Endothelial cell of umbilical vein (primary cell): Measurements from ENCODE around the gene HCFC1. TPM values are rescaled to one million over a fixed set of nuclear protein-coding genes. Genes with fewer than 3 reads are reported as not detected.

Experiments
- BruUV-seq: library from RNA; stranded (reverse); fragments of 400-500 nt; replicated peaks from 2 replicates; lab custom pipeline; 2021; lab: Mats Ljungman, UMichigan
- CTCF ChIA-PET: fragments of 300-600, 350-600 bp; sonication (Branson Sonifier 250); formaldehyde crosslinking; loops from one replicate; lab custom pipeline; 2021; ENCODE audit warnings: antibody characterized with exemption, inconsistent platforms; lab: Charles Lee
- POLR2A ChIA-PET: fragments of 300-600, 350-600 bp; sonication (Branson Sonifier 250); formaldehyde crosslinking; loops from one replicate; lab custom pipeline; 2021; ENCODE audit warnings: antibody characterized with exemption, inconsistent platforms; lab: Charles Lee
- DNase-seq: peaks from one replicate; pipeline ENCODE4 v3.0.0-alpha.2; 2011; ENCODE audit warnings: low read depth, low spot score
- FAIRE-seq: peaks from 2 replicates; lab custom pipeline; 2011; peaks lifted over from hg19 to GRCh38; lab: Jason Lieb, UNC
- H2AFZ ChIP-seq: 2 replicates; pipeline ENCODE4 v1.6.0; 2012; ENCODE audit warnings: low read depth, low read length, control low read depth, inconsistent platforms
- H3K27ac ChIP-seq: 2 replicates; pipeline ENCODE4 v1.5.1; 2011; ENCODE audit warnings: low read depth, mild to moderate bottlenecking, control low read depth, low read length, moderate library complexity; ENCODE audit not compliant: insufficient read depth
- H3K27me3 ChIP-seq, 2 experiments: 2 replicates each; pipeline versions ENCODE4 v1.6.0 to v1.6.1; 2011; ENCODE audit warnings: low read length in 2 of 2, mixed read lengths in 1 of 2; ENCODE audit not compliant: control insufficient read depth in 2 of 2, insufficient read depth in 2 of 2
- H3K36me3 ChIP-seq, 2 experiments: 2 replicates in 1 of 2; 3 replicates in 1 of 2; pipeline ENCODE4 v1.5.1; 2011; ENCODE audit warnings: low read length in 2 of 2, mild to moderate bottlenecking in 1 of 2, moderate library complexity in 1 of 2; ENCODE audit not compliant: control insufficient read depth in 2 of 2, insufficient read depth in 2 of 2; ENCODE audit errors: extremely low read depth in 1 of 2
- H3K4me1 ChIP-seq: 3 replicates; pipeline ENCODE4 v1.5.1; 2011; ENCODE audit warnings: mild to moderate bottlenecking, low read length; ENCODE audit not compliant: control insufficient read depth, insufficient read depth; ENCODE audit errors: extremely low read depth
- H3K4me2 ChIP-seq: 2 replicates; pipeline ENCODE4 v1.6.1; 2011; ENCODE audit warnings: low read length, control low read depth, mixed read lengths; ENCODE audit not compliant: insufficient read depth
- H3K4me3 ChIP-seq, 3 experiments: fragments of 200-600 bp in 1 of 3; sonication (generic), shearing (Covaris generic) in 1 of 3; replicated peaks in 1 of 3; 2 replicates each; pipeline ENCODE4 v1.5.1; 2011 to 2016; ENCODE audit warnings: control low read depth in 3 of 3, low read length in 3 of 3, mild to moderate bottlenecking in 2 of 3, inconsistent platforms in 1 of 3, low read depth in 1 of 3, moderate library complexity in 1 of 3; ENCODE audit not compliant: insufficient read depth in 1 of 3
- H3K79me2 ChIP-seq: 2 replicates; pipeline ENCODE4 v1.6.0; 2012; ENCODE audit warnings: low read length, inconsistent platforms; ENCODE audit not compliant: control insufficient read depth, insufficient read depth
- H3K9ac ChIP-seq: replicated peaks from 2 replicates; pipeline ENCODE3; 2011; ENCODE audit warnings: low read length, control low read depth; ENCODE audit not compliant: insufficient read depth; ENCODE audit errors: extremely low read depth
- H3K9me1 ChIP-seq: replicated peaks from 3 replicates; pipeline ENCODE4 v1.6.0; 2011; ENCODE audit warnings: mild to moderate bottlenecking, low read length; ENCODE audit not compliant: control insufficient read depth, insufficient read depth; ENCODE audit errors: extremely low read depth
- H3K9me3 ChIP-seq: replicated peaks from 2 replicates; pipeline ENCODE4 v1.5.1; 2012; ENCODE audit warnings: low read length, inconsistent platforms; ENCODE audit not compliant: control insufficient read depth, insufficient read depth
- H4K20me1 ChIP-seq: replicated peaks from 2 replicates; pipeline ENCODE3; 2011; ENCODE audit warnings: mild to moderate bottlenecking, low read length; ENCODE audit not compliant: control insufficient read depth, insufficient read depth; ENCODE audit errors: extremely low read depth
- CTCF ChIP-seq, 2 donors: IDR thresholded peaks; 1 replicate in 1 of 2; 2 replicates in 1 of 2; pipeline ENCODE4 v1.5.1; 2011; ENCODE audit warnings: low read length in 2 of 2, mild to moderate bottlenecking in 2 of 2, moderate library complexity in 2 of 2, control low read depth in 1 of 2, inconsistent platforms in 1 of 2, low read depth in 1 of 2; ENCODE audit not compliant: insufficient read depth in 1 of 2; ENCODE audit errors: extremely low read depth in 1 of 2
- FOS ChIP-seq: IDR thresholded peaks from 2 replicates; pipeline ENCODE4 v1.6.1; 2011; ENCODE audit warnings: mild to moderate bottlenecking, low read length, moderate library complexity, borderline replicate concordance; ENCODE audit not compliant: insufficient read depth
- JUN ChIP-seq: IDR thresholded peaks from 2 replicates; pipeline ENCODE4 v1.6.1; 2011; ENCODE audit warnings: borderline replicate concordance, low read depth; ENCODE audit not compliant: insufficient read length, insufficient read depth
- MYC ChIP-seq: IDR thresholded peaks from one replicate; pipeline ENCODE4 v1.6.1; 2011; ENCODE audit warnings: mild to moderate bottlenecking, low read depth, low read length
- POLR2AphosphoS5 ChIP-seq: IDR thresholded peaks from 2 replicates; pipeline ENCODE4 v1.6.1; 2012; ENCODE audit warnings: low read depth, mild to moderate bottlenecking, control low read depth, low read length, moderate library complexity; ENCODE audit not compliant: insufficient read depth
- dilution Hi-C: fragments of 300-500 bp; cut with MboI; formaldehyde crosslinking; loops from one replicate; pipeline ENCODE4 v1.15.0; 2019; ENCODE audit warnings: low sequenced_read_pairs; ENCODE audit not compliant: extremely low pct_ligation_motif_present
- intact Hi-C: fragments of 100-400 bp; cut with micrococcal nuclease; formaldehyde crosslinking; loops from one replicate; pipeline ENCODE4 v1.10.0; 2022
- polyA plus RNA-seq, 4 experiments: library from polyadenylated mRNA; depleted of rRNA in 3 of 4; stranded (reverse) in 3 of 4; unstranded in 1 of 4; fragments of >200 nt; gene quantifications; 2 replicates each; pipeline versions ENCODE4 v1.2.1 to v1.2.3, GENCODE V29; 2011 to 2012; ENCODE audit warnings: missing spikeins in 1 of 4
- total RNA-seq: library from RNA; stranded (reverse); gene quantifications from 2 replicates; pipeline ENCODE4 v1.2.3, GENCODE V29; 2021

HCFC1 gene
- total and polyA plus RNA-seq, 2 donors (not counting 3 experiments of a cell fraction or from before 2014, with no cell fraction given), result 15.9 to 85.9 TPM

- Histone ChIP-seq H3K27ac (peak overlapping the region; percentile 38), H4K20me1 (no peaks in the 10 kb centered on the region), H3K79me2 (peaks cover 9% of the 10 kb centered on the region), H3K4me1 (peaks cover 31% of the 10 kb centered on the region), H3K9me1 (no peaks in the 10 kb centered on the region), H3K36me3 (peaks cover 15 to 21% of the 10 kb centered on the region in 2 experiments), H3K4me2 (no peak overlapping the region), H3K9me3 (no peaks in the 10 kb centered on the region), H3K27me3 (no peaks in the 10 kb centered on the region), H3K9ac (no peak overlapping the region), H3K4me3 (no peak overlapping the region), H2AFZ (no peak overlapping the region)
- no TSS peak for BruUV-seq
- ChIA-PET CTCF (interaction anchor here (1.7 to 9.4 kb wide), 6 partner anchors 10 to 185 kb away, joined by 4 to 253 read pairs (median 18); partner anchors contain the start of genes ARHGAP4, NAA10 and PLXNB3), POLR2A (interaction anchor here (1.3 kb wide), 1 partner anchor 21 kb away, joined by 5 read pairs; no protein-coding TSS in a partner anchor)
- TF ChIP-seq POLR2AphosphoS5 (no peak), MYC (no peak), JUN (no peak), FOS (no peak), CTCF (IDR thresholded peaks at IDR 0.05; ENCODE audit: extremely low read depth in 1 of 2, insufficient read depth in 1 of 2, low read depth in 1 of 2, low read length in 2 of 2) (no peak)
- DNase-seq, result peak; percentile 34
- peak; percentile 46 for FAIRE-seq
- intact Hi-C loops, result no loop called here
- dilution Hi-C loops, result no loop called here
Measured at GRCh38 chrX:153948847-153949805, 22.5 kb downstream of the HCFC1 start.
